Liver (tissue), 3 donors: ENCODE results near the gene ZNF592.

Experiments used
- EGR1 ChIP-seq, 2 donors: IDR thresholded peaks; 2 replicates each; pipeline ENCODE4 v1.6.1; 2016 to 2018; ENCODE audit warnings: antibody characterized with exemption in 2 of 2, low read depth in 2 of 2
- RAD21 ChIP-seq, 2 donors: IDR thresholded peaks; 2 replicates each; pipeline ENCODE4 v1.6.1; 2016; ENCODE audit warnings: antibody characterized with exemption in 2 of 2, mild to moderate bottlenecking in 2 of 2
- TAF1 ChIP-seq: conservative IDR thresholded peaks from 2 replicates; pipeline ENCODE4 v1.6.1; 2016; ENCODE audit warnings: antibody characterized with exemption, mild to moderate bottlenecking
- YY1 ChIP-seq: IDR thresholded peaks from 2 replicates; pipeline ENCODE4 v1.6.1; 2016; ENCODE audit warnings: antibody characterized with exemption, mild to moderate bottlenecking
- TF ChIP-seq, protein P1 (sequence below): fragments of 150-350 bp; IDR thresholded peaks from 2 replicates; pipeline ENCODE4 v1.5.1; 2017; ENCODE audit warnings: improper control_type of control experiment, low read depth, low read length; ENCODE audit not compliant: missing input control
- donor health status: healthy.
- donor health status: healthy.

DNA sequence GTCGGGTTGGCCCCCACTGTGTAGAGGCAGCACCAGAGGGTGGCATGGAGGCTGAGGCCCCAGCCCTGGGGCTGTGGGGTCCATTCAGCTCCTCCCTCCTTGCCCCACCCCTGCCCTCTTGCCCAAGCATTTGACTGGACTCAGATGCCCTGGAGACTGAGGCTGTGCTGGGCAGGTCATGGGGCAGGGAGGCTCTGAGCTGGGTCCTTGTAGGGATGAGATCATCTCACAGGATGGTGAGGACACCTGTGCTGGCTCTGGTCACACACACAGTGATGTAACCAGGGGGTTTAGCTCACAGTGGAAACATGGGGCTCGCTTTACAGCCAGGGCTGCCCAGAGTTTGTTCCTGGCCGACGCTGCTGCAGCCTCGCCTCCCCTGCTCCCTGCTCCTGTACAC is 86.6 kb downstream of the ZNF592 start:
- TF ChIP-seq EGR1 (IDR thresholded peaks at IDR 0.05; ENCODE audit: low read depth in 2 of 2) (no peak), TAF1 (no peak), YY1 (no peak), RAD21 (IDR thresholded peaks at IDR 0.05) (no peak)
- TF ChIP-seq, protein P1, sequence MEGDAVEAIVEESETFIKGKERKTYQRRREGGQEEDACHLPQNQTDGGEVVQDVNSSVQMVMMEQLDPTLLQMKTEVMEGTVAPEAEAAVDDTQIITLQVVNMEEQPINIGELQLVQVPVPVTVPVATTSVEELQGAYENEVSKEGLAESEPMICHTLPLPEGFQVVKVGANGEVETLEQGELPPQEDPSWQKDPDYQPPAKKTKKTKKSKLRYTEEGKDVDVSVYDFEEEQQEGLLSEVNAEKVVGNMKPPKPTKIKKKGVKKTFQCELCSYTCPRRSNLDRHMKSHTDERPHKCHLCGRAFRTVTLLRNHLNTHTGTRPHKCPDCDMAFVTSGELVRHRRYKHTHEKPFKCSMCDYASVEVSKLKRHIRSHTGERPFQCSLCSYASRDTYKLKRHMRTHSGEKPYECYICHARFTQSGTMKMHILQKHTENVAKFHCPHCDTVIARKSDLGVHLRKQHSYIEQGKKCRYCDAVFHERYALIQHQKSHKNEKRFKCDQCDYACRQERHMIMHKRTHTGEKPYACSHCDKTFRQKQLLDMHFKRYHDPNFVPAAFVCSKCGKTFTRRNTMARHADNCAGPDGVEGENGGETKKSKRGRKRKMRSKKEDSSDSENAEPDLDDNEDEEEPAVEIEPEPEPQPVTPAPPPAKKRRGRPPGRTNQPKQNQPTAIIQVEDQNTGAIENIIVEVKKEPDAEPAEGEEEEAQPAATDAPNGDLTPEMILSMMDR, result no peak
